Tibial nerve (tissue), 3 donors: ENCODE data around the gene BCAS2.

ENCODE experiments used
- POLR2A ChIP-seq, 2 donors: fragments of 450-650 bp; IDR thresholded peaks; one replicate each; pipeline ENCODE4 v1.6.1; 2017; ENCODE audit warnings: antibody characterized with exemption in 2 of 2, mild to moderate bottlenecking in 2 of 2, moderate library complexity in 2 of 2
- TF ChIP-seq, protein P1 (sequence below), 5 experiments: fragments of 200-600 bp in 3 of 5; fragments of 450-650 bp in 2 of 5; sonication (generic) in 3 of 5; IDR thresholded peaks; one replicate each; pipeline ENCODE4 v1.5.1; 2016 to 2019; ENCODE audit warnings: antibody characterized with exemption in 5 of 5, mild to moderate bottlenecking in 3 of 5, moderate library complexity in 2 of 5

DNA sequence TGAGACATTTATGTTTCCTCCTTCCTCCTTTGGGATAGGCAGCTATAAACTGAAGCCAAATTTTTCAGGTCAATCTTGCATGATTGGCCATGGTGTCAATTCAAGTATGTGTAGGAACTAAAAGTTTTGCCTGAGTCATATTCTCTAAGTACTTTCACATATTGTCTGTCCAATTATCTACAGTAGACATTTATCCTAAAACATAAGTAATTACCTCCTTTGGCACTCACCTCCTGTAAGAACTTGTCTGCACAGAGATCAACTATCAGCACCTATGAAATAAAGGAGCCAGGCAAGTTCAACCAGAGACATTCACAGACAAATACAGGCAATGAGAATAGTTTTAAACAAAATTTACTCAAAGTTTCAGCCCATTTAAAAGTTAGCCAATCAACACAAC lies 14.2 kb upstream of the BCAS2 start:
- no peak for TF ChIP-seq POLR2A (IDR thresholded peaks at IDR 0.05)
- TF ChIP-seq, protein P1, sequence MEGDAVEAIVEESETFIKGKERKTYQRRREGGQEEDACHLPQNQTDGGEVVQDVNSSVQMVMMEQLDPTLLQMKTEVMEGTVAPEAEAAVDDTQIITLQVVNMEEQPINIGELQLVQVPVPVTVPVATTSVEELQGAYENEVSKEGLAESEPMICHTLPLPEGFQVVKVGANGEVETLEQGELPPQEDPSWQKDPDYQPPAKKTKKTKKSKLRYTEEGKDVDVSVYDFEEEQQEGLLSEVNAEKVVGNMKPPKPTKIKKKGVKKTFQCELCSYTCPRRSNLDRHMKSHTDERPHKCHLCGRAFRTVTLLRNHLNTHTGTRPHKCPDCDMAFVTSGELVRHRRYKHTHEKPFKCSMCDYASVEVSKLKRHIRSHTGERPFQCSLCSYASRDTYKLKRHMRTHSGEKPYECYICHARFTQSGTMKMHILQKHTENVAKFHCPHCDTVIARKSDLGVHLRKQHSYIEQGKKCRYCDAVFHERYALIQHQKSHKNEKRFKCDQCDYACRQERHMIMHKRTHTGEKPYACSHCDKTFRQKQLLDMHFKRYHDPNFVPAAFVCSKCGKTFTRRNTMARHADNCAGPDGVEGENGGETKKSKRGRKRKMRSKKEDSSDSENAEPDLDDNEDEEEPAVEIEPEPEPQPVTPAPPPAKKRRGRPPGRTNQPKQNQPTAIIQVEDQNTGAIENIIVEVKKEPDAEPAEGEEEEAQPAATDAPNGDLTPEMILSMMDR (IDR thresholded peaks at IDR 0.05): no peak
